ENCODE data around the gene HOXB1. TPM values are rescaled to one million over a fixed set of nuclear protein-coding genes. Genes with fewer than 3 reads are reported as not detected.
"Not testable (repeated sequence)": the region's sequence is repeated elsewhere in the genome, so short reads cannot be mapped to it uniquely, and the experiment has no call there.

The HOXB1 gene
- total RNA-seq, 1 experiment from 2014 or later, result not detected

DNA sequence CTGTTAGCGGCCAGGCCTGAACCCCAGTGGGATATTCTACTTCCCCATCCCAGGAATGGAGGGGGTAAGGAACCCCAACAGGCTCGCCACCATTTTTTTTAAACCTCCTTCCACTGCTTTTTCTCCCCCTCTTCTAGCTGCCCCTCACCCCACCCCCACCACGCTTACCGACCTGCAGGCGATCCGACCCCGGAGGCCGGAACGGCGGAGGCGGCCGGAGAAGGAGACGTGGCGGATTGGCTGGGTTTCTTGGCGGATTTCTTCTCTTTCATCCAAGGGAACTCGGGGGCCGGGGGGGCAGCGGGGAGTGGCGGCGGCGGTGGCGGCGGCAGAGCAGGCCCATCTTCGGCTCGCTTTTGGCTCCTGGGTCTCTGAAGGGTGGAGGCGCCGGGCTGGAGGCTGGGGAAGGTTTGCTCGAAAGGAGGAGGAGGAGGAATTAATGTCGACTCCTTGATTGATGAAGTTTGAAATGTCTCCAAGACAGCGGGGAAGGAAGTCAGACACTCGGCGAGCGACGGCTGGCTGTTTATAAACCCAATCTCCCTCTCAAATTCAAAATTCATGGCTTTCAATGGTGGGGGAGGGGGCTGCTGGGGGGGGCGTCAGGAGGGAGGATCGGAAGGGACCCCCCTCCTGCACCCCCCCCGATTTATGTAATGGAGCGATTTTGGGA lies 13.7 kb upstream of the HOXB1 start:
- DNase-seq (ENCODE audit: low spot score), result no peak

DNA sequence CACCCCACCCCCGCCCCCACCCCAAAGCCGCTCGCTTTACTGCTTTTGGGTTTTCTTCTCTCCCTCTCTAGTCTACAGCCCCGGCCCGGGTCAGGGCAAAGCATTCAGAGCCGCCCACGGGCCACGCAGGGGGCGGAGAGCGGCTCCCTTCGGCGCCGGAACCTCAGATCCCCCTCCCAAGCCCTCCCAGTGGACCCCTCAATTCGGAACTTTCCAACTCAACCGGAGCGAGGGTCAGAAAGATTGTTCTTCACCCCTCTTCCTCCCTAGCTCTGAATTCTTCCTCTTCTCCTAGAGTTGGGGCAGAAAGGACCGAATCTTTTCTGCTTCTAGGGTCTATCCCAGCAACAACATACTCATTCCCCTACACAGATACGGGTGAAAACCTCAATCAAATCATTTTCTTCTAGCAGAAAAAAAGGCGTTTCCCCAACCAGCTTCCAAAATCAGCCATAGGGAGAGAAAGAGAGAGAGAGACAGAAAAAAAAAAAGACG lies 13.1 kb upstream of the HOXB1 start:
- DNase-seq (ENCODE audit: low spot score), result no peak

DNA sequence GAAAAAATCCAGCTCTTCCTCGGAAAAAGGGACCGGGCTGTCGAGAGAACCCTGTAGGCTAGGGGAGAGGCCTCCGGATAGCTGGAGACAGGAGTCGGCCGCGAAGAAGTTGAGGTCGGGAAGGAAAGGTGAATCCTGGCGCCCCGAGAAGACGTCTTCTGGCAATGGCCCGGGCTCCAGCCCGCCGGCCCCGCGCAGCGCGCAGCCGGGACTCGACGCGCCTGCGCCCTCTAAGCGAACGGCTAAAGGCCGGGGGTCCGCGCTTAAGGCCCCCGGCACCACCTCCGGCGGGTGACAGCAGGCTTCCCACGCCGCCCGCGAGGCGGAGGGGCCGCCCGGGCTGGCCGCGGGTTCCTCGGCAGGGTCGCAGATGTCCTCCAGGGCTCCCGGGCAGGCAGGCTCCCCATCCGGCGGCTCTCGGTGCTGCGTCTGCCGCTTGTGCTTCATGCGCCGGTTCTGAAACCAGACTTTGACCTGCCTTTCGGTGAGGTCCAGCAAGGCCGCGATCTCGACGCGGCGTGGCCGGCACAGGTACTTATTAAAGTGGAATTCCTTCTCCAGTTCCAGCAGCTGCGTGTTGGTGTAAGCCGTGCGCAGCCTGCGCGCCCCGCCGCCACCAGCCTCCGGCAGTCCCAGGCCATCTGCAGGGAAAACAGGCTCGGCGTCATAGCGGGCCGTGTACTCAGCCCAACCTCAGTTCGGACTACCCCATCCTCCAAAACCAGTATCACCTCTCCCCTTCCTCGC lies 12.5 kb upstream of the HOXB1 start:
- peak; percentile 65 for DNase-seq (ENCODE audit: low spot score)

DNA sequence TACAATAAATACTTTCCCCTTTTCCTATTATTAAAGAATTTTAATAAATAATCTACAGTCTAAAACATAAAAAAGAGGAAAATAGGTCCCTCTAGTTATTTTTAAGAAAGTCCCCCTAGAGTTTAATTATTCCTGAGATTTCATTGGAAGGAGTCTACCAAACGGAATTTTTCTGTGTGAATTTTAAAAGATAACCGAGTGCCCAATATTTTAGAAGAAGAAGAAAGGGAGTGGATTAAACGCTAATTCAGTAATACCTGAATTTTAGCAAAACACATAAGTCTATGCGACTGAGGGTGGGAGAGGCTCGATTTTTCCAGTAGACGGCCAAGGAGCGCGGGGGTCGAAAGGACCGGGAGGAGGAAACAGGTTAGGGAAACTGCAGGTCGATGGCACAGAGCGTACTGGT lies 11.9 kb upstream of the HOXB1 start:
- no peak for DNase-seq (ENCODE audit: low spot score)

DNA sequence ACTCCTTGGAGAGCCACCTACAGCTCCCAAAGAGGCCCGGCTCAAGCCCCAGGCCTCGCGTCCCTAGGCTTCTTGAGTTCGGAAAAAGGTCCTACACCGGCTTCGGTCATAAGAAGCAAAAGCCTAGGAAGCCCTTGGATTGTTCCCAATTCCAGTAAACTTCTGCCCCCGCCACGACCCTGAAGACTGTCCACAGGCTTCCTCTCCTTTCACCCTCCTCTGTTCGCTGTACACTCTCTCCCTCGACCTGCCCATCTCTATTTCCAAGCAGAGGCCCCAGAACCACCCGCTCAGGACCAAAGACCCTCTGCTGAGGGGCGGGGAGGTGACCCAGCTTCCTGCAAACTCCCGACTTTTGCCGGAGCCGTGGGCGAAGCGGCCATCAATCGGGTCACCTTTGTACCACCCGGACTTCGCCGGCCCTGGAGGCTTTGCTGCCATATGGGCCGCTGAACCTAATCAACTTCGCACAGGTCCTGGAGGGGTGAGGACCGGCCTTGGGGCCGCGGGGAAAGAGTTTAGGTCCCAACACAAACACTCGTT lies 11.4 kb upstream of the HOXB1 start:
- no peak for DNase-seq (ENCODE audit: low spot score)

DNA sequence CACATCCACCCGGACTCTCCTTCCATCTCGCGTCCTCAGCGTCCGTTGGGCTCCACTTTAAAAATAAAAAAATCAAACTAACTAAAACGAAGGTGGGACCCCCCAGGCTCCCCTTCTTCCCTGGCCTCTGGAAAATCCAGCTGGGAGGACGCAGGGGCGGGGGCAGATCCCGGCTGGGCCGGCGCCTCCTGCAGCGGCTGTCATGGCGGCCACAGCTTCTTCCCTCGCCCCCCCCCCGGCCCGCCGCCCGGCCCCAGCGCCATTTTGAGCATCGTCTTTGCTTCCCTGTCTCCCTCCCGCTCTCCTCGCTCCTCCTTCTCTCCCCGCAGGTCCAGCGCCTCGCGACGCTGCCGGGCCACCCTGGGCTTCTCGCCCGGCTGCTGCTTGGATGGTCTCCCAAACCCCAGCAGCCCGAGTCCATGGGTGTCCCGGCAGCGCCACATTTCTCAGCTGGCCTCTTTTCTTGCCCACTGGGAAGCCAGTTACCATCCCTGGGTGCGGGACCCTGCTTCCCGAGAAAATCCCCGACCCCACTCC lies 10.8 kb upstream of the HOXB1 start:
- DNase-seq (ENCODE audit: low spot score), result no peak

DNA sequence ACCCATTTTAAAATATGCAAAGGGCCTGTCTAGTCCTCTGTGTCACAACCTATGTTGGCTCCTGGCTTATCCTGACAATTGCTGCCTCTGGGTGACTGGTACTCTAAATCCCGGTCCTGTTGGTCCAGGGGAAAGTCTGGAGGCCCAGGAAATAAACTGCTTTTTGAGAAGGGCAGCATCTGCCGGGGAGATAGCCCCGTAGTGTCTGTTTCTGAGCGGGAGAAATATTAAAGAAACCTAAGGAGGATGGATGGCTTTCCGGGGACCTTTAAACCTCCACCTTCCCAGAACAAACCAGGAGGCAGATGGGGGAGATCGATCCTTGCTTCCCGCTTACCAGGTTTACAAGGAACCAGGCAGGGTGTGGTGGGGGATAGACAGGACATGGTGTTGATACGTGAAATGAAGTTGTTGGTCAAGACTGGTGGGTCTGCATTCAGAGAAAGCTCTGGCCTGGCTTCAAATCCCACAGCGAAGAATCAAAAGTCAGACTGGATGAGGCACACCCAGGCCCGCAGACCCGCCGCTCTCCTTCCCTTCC lies 10.3 kb upstream of the HOXB1 start:
- DNase-seq (ENCODE audit: low spot score), result no peak

DNA sequence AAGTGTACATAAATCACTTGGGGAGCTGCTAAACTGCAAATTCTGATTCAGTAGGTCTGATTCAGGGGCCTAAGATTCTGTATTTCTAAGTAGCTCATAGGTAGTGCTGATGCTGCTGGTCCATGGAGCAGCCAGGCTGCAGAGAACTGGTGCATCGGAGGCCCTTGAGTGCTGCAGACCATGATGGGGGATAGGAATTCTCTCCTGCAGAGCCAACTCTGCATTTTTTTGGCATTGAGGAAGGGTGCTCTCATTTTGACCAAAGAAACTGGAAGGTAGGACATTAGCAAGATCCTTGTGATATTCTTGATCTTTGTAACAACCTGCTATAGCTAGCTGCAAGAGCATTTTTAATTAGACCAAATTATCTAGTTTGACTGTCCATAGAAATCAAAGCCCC lies 9.4 kb upstream of the HOXB1 start:
- no peak for DNase-seq (ENCODE audit: low spot score)

DNA sequence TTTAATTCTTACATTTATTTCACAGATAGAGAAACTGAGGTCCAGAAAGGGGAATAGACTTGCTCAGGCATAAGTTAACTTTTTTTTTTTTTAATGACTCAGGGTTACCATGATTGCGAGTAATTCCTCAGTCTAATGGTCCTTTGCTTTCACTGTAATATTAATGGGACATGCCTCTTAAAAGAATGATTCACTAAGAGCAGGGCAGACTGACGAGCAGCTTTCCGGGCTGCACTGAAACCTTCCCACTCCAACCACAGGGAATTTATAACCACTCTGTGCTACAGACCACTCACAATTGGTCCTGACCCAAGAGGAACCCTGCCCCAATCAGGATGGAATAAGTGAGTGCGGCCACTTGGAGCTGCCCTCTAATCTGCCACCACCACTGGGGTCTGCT lies 8.4 kb upstream of the HOXB1 start:
- no peak for DNase-seq (ENCODE audit: low spot score)

DNA sequence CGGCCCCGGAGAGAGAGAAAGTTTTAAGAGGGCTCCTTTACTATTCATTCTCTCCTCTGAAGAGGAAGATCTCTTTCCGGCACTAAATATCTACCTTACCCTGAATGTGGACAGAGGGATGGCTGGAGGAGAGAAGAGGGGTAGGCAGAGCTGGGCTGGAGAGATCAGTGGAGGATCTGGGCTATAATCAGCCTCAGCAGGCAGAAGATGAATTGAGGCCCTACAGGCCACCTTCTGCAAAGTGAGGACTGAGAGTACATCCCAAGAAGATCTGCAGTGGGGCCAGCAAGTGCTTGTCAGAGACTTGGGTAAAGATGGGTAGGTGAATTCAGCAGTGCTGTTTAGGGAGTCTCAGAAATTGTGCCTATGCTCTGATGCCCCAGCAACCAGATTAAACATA lies 6.5 kb upstream of the HOXB1 start:
- DNase-seq (ENCODE audit: low spot score), result no peak

DNA sequence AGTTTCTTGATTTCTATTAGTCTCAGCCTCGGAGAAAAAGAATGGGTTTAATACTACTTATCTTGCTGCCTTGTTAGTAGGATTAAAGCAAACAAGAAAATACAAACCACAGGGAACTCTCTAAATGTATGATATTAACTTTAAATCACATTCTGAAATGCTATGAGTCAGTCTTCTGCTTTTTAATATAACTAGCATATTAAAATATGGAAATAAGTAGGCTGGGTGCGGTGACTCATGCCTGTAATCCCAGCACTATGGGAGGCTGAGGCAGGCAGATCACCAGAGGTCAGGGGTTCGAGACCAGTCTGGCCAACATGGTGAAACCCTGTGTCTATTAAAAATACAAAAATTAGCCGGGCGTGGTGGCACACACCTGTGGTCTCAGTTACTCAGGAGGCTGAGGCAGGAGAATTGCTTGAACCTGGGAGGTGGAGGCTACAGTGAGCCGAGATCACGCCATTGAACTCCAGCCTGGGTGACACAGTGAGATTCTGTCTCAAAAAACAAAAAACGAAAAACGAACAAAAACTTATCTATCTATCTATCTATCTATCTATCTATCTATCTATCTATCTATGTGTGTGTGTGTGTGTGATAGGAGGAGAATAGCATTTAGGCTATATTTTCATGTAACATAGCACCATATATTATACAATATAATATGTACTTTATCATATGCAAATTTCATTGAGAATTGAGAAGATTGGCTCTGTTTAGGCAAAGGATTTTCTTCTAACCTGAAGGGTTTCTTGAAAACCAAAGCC lies 5.2 kb upstream of the HOXB1 start:
- DNase-seq (ENCODE audit: low spot score), result not testable (repeated sequence)

DNA sequence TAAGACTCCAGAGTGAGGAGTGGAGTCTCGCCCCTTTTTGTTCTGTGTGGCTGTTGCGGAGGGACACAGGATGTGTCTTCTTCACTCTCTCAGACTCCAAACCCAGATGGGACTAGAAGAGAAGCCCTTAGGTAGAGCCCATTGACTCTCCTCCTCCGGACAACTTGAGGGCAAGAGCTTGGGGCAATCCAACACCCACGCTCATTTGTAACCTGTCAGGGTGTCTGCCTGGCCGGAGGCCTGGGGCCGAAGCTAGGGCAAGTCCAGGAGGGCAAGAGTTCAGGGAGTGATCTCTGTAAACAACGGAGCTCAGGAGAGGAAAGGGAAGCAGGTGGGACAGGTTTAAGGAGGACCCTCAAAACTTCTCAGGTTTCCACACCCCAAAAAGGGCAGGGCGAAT lies 1.4 kb upstream of the HOXB1 start:
- no peak for DNase-seq (ENCODE audit: low spot score)

DNA sequence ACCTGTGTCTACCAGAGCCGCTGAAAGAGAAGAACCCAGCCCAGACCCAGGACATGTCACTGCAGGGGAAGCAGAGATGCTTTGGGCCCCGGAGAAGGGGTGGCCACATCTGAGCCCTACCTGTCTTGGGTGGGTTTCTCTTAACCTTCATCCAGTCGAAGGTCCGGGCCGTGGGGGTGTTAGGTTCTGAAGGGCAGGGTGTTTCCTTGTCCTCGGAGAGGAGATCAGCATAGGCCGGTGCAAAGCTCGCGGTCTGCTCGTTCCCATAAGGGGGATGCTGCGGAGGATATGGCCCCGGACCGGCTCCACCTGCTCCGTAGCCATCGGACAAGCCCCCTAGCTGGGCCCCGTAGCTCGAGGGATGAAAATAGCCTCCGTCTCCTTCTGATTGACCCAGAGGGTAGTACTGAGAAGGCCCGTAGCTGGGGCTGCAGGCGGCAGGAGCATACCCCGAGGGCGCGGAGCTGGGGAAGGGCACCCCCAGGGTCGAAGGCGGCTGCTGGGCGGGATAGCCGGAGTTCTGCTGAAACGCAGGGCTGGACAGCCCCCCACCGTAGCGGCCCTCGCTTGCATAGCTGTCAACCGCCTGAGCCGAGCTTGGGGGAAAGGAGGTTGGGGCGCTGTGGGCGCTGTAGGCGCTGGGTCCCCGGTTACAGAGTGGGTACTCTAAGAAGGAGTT lies 464 bp downstream of the HOXB1 start:
- no peak for DNase-seq (ENCODE audit: low spot score)

DNA sequence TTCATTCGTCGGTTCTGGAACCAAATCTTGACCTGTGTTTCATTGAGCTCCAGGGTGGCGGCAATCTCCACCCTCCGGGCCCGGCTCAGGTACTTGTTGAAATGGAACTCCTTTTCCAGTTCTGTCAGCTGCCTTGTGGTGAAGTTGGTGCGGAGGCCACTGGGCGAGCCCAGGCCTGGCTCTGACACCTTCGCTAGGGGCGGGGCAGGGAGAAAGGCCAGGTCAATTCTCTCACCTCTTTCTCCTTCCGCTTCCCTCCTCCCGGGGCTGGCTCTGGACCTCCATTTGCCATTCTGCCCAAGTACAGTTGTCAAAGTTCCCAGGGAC lies 1.2 kb downstream of the HOXB1 start:
- DNase-seq (ENCODE audit: low spot score), result no peak

DNA sequence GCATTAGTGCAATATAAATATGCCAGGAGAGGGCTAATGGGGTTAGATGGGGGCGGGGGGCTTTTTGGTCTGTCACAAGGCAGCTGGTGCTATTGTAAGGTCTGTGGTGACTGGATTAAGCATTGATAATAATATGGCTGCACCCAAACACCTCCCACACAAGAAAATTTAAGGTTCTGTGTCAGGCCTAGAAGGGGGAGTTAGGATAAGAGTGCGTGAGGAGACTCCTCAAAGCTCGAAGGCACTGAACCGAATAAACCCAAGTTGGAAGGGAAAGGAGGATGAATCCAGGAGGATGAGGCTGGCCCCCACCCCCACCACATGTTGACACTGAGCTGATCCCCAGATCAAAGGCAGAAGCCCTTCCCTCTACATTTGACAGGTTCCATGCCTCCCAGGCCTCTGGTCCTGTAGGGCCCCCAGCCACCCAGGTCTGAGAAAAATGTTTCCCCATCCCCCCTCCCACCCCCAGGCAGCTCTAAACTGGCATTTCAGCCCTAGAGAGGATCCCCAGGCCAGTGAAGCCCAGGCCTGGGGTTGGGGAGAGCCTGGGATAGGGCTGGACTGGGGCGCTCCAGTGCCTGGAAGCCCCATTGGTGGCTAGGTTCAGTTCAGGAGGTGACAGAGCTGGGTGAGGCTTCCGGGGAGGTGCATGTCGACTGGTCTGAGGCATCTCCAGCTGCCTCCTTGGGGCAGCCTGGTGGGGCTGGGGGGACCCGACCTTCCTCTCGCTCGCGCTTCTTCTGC lies 1.7 kb downstream of the HOXB1 start:
- DNase-seq (ENCODE audit: low spot score), result no peak

DNA sequence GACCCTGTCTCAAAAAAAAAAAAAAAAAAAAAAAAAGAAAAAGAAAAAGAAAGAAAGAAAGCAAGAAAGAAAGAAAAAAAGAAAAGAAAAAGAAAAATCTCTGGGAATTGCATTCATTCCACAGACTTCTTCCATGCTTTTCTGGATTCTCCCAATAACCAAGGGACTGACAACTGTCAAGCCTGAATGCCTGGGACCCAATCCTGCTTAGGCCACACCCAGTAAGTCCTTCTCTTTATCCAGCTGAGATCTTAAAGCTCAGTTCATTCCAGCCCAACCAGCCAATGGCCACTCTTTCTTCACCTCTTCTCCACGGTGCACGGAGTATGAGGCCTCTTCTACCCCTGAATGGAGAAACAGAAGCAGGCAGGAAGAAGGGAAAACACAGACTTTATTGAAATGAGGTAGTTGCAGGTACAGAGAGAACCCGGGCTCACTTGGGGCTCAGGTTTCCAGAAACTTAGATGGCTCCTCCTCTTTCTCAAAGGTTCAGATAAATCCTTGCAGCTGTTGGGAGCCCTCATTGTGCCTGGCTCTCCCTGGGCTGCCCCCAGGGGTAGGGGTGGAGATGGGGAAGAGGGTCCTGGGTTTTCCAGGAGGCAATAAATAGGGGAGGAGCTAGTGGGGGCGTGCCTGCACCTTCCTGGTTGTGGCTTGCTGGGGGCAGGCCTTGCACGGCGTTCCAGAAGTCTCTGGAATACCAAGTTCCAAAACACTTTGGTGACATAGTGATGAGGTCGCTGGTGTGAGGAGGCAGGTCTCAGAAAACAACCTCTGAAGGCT lies 2.5 kb downstream of the HOXB1 start:
- DNase-seq (ENCODE audit: low spot score), result no peak

DNA sequence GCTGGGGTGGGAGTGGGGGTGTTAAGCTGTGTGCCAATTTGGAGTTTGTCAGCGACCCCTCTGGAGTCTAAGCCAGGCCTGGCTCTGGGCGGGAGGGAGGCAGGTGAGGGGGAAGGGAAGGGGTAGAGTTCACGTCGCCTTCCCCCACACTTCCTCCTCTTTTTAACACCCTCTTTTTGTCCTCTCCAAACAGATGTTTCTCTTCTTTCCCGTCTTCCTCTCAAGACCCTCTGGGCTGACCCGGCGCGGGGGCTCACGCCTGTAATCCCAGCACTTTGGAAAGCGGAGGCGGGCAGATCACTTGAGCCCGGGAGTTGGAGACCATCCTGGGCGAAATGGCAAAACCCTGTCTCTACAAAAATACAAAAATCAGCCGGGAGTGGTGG lies 3.3 kb downstream of the HOXB1 start:
- DNase-seq (ENCODE audit: low spot score), result no peak

DNA sequence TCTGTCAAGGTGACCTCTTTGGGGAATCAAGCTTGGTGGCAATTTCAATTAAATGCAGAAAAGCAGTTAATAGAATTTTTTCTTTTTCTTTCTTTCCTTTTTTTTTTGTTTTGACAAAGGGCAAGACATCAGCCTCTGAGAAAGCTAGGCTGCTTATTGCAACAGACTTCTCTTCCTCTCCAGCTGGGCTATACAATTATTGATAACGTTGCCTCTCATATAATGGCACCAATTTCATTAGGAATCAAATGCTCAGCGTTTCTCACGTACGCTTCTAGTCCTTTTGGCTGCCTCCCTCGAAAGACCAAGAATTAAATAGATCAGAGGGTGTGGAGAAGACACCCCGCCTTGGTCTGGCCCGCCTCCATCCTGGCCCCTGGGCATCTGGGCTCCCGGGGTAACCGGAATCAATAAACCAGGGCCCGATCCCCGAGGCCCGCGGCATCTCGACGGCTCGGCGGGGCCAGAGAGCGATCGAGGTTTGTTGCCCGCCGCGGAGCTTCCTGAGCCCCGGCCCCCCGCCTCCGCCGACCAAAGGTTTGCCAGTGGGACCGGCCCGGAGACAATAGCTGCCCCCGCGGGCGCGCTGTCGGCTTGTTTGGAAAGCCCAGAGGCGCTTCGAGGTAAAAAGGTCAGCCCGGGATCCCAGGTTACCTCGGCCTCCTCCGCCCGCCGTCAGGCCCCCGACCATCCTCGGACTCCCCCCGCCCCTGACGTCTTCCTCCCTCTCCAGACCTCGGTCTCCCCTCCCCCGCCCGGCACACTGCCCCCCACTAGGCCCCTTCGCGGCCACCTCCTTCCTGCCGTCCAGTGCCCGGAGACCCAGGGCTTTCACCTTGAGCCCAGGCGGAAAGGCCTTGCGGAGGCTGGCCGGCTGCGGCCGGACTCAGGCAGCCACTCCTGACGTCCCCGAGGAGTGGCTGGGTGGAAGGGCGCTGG lies 3.9 kb downstream of the HOXB1 start:
- no peak for DNase-seq (ENCODE audit: low spot score)

DNA sequence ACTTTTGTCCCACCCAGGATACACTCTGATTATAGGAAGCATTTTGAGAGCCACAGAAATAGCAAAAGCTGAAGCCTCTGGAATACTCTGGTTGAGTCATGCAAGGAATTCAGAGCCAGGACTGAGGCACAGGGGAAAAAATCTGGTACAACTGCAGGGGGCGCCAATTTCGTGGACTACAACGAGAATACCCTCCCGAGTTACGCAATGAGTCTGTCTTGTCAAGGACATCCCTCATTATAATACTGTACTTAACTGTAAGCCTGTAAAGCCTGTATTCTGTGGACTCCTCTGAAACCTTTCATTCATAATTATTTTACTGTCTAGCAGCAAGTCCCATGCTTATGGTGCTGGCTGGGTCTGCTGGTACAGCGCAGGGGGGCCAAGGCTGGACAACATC lies 7.8 kb downstream of the HOXB1 start:
- no peak for DNase-seq (ENCODE audit: low spot score)

Data from HT-29 (cell line).